Stimulated activated naive B cell treated with anti-CD40 and anti-IgM and Interleukin-4, amounts not matched to agents 10 μg/mL and 1 μg/mL and 100 μg/mL, for 72 hours (primary cell): ENCODE data around the gene ADGRL4.
"Not testable (repeated sequence)": the region's sequence is repeated elsewhere in the genome, so short reads cannot be mapped to it uniquely, and the experiment has no call there.

Experiments used
- ATAC-seq, 2 donors: fragments of 150-1000 bp; cut with Tn5 transposase; replicated peaks; 2 replicates each; pipeline ENCODE4 v1.10.0; 2021; ENCODE audit warnings: moderate library complexity in 1 of 2
- DNase-seq: peaks from one replicate; pipeline ENCODE4 v3.0.0; 2021
- H3K27ac Mint-ChIP-seq: one replicate; pipeline ENCODE4 v1.8.0; 2022; ENCODE audit warnings: mild to moderate bottlenecking, mixed read lengths
- H3K27me3 Mint-ChIP-seq, 2 donors: one replicate each; pipeline ENCODE4 v1.8.0; 2022; ENCODE audit warnings: mixed read lengths in 2 of 2
- H3K36me3 Mint-ChIP-seq, 2 donors: one replicate each; pipeline ENCODE4 v1.8.0; 2022; ENCODE audit warnings: mixed read lengths in 2 of 2, mild to moderate bottlenecking in 1 of 2
- H3K4me1 Mint-ChIP-seq, 2 donors: one replicate each; pipeline ENCODE4 v1.8.0; 2022; ENCODE audit warnings: mixed read lengths in 2 of 2, mild to moderate bottlenecking in 1 of 2
- H3K4me3 Mint-ChIP-seq, 2 donors: one replicate each; pipeline ENCODE4 v1.8.0; 2022; ENCODE audit warnings: mild to moderate bottlenecking in 2 of 2, mixed read lengths in 2 of 2, moderate library complexity in 1 of 2
- H3K9me3 Mint-ChIP-seq, 2 donors: one replicate each; pipeline ENCODE4 v1.8.0; 2022; ENCODE audit warnings: mixed read lengths in 2 of 2, mild to moderate bottlenecking in 1 of 2

ADGRL4 gene

DNA sequence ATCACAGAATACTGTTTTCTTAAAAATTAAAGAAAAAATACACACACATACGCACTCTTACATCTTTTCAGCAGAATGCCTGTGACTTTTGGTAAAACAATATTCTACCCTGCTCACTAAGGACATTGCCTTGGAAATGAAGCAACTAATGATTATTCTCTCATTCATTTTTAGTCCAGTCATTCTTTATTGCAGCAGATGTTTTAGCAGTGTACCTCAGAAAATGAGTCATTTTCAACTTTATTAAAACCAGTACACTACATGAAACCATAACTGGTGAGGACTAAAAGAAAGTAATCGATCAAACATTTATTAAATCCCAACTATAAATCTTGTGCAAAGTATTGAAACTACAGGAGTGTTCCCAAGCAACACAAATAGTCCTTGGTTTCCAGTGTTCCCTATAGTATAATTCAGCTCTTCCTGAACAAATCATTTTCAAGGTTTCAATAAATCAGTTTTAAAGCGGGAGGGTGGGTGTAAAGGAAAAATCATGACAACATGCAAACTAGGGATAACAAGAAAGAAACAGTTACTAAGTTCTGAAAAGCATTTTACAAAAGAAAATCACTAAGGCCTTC lies 114.2 kb downstream of the ADGRL4 start:
- DNase-seq (no peak), ATAC-seq (no peak)
- Mint-ChIP-seq H3K4me3 (no peak overlapping the region), H3K27ac (no peak overlapping the region), H3K36me3 (no peaks in the 10 kb centered on the region), H3K4me1 (no peaks in the 10 kb centered on the region), H3K27me3 (no peaks in the 10 kb centered on the region), H3K9me3 (no peaks in the 10 kb centered on the region)

GRCh38 chr1:78887458-78887857 lies 119.1 kb downstream of the ADGRL4 start:
- DNase-seq = no peak
- H3K27ac Mint-ChIP-seq = no peak overlapping the region
- H3K9me3 Mint-ChIP-seq = peaks cover 0 to 2% of the 10 kb centered on the region in 2 donors
- H3K4me3 Mint-ChIP-seq = no peak overlapping the region
- no peaks in the 10 kb centered on the region for H3K27me3 Mint-ChIP-seq
- H3K4me1 Mint-ChIP-seq = no peaks in the 10 kb centered on the region
- no peaks in the 10 kb centered on the region for H3K36me3 Mint-ChIP-seq
- no peak for ATAC-seq

DNA sequence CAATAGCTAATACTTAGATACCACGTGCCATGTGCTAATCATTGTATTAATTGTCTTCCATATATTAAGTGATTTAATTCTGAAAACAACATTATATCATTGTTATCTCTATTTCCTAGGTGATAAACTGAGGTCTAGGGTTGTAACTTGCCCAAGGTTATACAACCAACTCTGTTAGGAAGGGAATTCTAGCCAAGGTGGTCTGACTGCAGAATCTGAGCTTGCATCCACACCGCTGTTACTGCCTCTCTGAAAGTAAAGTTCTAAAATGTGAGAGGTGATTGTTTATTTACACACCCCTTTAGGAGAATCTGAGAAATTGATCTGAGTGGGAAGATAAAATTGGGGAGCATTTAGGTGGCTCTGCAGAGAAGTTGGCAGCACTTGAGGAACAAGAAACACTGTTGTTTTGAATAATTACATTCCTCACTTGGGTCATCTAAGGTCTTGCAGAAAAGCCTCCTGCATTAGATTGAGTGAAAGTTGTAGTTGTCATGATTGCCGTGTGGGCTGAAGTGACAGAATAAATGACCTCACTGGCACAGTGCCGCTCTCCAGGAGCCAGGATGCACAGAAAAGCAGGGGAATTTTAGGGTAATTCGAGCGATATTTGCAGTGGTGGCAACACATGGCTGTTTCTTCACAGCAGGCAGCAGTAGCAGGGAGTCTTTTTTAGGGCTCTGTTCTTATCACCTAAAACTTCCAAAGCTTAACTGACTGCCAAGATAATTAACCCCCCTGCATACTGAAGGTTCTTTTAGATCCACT lies 121.7 kb downstream of the ADGRL4 start:
- H3K27me3 Mint-ChIP-seq = no peaks in the 10 kb centered on the region
- H3K4me1 Mint-ChIP-seq = no peaks in the 10 kb centered on the region
- H3K4me3 Mint-ChIP-seq = no peak overlapping the region
- ATAC-seq (peak in 1 of 2 donors; percentile 22), DNase-seq (no peak)
- H3K27ac Mint-ChIP-seq = no peak overlapping the region
- H3K9me3 Mint-ChIP-seq = peaks cover 0 to 2% of the 10 kb centered on the region in 2 donors
- no peaks in the 10 kb centered on the region for H3K36me3 Mint-ChIP-seq

- H3K36me3 Mint-ChIP-seq = no peaks in the 10 kb centered on the region
- no peak for DNase-seq
- H3K27me3 Mint-ChIP-seq = no peaks in the 10 kb centered on the region
- H3K4me3 Mint-ChIP-seq = no peak overlapping the region
- H3K9me3 Mint-ChIP-seq = no peaks in the 10 kb centered on the region
- no peak for ATAC-seq
- H3K4me1 Mint-ChIP-seq = no peaks in the 10 kb centered on the region
- H3K27ac Mint-ChIP-seq = no peak overlapping the region
Measured at GRCh38 chr1:78880223-78880622, 126.3 kb downstream of the ADGRL4 start.

GRCh38 chr1:78875986-78876385 lies 130.5 kb downstream of the ADGRL4 start:
- not testable (repeated sequence) for ATAC-seq, H3K27ac Mint-ChIP-seq, H3K4me1 Mint-ChIP-seq

DNA sequence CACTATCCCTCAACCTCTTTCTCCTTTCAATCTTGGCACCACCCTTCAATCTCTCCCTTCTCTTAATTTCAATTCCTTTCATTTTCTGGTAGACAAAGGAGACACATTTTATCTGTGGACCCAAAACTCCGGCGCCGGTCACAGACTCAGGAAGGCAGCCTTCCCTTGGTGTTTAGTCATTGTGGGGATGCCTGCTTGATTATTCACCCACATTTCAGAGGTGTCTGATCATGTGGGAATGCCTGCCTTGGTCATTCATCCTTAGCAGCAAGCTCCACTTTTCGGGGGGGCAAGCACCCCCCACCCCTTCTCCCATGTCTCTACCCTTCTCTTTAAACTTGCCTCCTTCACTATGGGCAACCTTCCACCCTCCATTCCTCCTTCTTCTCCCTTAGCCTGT lies 133.7 kb downstream of the ADGRL4 start:
- H3K4me3 Mint-ChIP-seq, ATAC-seq, H3K4me1 Mint-ChIP-seq, H3K27ac Mint-ChIP-seq, H3K9me3 Mint-ChIP-seq, H3K36me3 Mint-ChIP-seq, H3K27me3 Mint-ChIP-seq, DNase-seq: not testable (repeated sequence)

More at GRCh38 chr1:78875986-78876385, 130.5 kb downstream of the ADGRL4 start:
- DNase-seq, H3K36me3 Mint-ChIP-seq, H3K9me3 Mint-ChIP-seq, H3K4me3 Mint-ChIP-seq, H3K27me3 Mint-ChIP-seq: not testable (repeated sequence)

DNA sequence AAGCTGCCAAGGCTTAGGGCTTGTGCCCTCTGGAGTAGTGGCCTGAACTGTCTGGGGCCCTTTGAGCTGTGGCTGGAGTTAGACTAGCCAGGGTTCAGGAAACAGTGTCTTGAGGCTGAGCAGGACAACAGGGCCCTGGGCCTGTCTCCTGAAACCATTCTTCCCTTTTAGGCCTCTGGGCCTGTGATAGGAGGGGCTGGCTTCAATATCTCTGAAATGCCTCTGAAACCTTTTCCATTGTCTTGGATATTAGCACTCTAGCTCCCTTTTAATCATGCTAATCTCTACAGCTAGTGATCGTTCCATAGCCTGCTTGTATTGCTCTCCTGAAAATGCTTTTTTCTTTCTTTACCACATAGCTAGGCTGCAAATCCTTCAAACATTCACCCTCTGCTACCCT lies 135.3 kb downstream of the ADGRL4 start:
- Mint-ChIP-seq H3K4me3 (no peak overlapping the region), H3K36me3 (no peaks in the 10 kb centered on the region), H3K4me1 (no peaks in the 10 kb centered on the region), H3K27me3 (no peaks in the 10 kb centered on the region), H3K27ac (no peak overlapping the region), H3K9me3 (peaks cover 0 to 6% of the 10 kb centered on the region in 2 donors)
- DNase-seq = no peak
- no peak for ATAC-seq

GRCh38 chr1:78869136-78869535 lies 137.4 kb downstream of the ADGRL4 start:
- peaks cover 0 to 6% of the 10 kb centered on the region in 2 donors for H3K9me3 Mint-ChIP-seq
- no peaks in the 10 kb centered on the region for H3K36me3 Mint-ChIP-seq
- ATAC-seq = no peak
- H3K27me3 Mint-ChIP-seq = no peaks in the 10 kb centered on the region
- no peak for DNase-seq
- H3K4me1 Mint-ChIP-seq = no peaks in the 10 kb centered on the region
- H3K4me3 Mint-ChIP-seq = no peak overlapping the region
- H3K27ac Mint-ChIP-seq = no peak overlapping the region

GRCh38 chr1:78864175-78864574 lies 142.4 kb downstream of the ADGRL4 start:
- Mint-ChIP-seq H3K27me3 (no peaks in the 10 kb centered on the region), H3K9me3 (no peaks in the 10 kb centered on the region)
- DNase-seq = no peak

GRCh38 chr1:78856096-78856495 lies 150.4 kb downstream of the ADGRL4 start:
- DNase-seq (no peak), ATAC-seq (no peak)
- Mint-ChIP-seq H3K9me3 (peaks cover 0 to 4% of the 10 kb centered on the region in 2 donors), H3K4me3 (no peak overlapping the region), H3K27ac (no peak overlapping the region), H3K36me3 (no peaks in the 10 kb centered on the region), H3K4me1 (no peaks in the 10 kb centered on the region), H3K27me3 (no peaks in the 10 kb centered on the region)

More at GRCh38 chr1:78864175-78864574, 142.4 kb downstream of the ADGRL4 start:
- Mint-ChIP-seq H3K27ac (no peak overlapping the region), H3K36me3 (no peaks in the 10 kb centered on the region), H3K4me3 (no peak overlapping the region), H3K4me1 (no peaks in the 10 kb centered on the region)
- no peak for ATAC-seq

DNA sequence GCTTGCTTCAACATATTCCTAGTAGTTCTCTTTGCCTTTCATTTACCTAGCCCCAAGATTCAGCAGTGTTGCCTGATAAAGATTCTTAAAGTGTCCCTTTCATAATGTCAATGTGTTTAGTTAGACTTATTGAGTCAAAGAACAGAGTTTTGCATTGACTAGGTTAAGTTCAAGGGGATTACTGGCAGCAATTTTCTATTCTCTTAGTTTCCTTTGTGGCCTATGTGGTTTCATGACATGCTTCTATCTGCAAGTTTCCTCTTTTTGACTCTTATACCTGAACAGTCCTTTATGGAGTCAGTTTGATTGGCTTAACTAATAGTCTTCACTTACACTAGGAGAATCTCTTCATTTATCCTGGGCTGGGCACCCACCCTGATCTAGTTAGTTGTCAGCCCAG lies 151.3 kb downstream of the ADGRL4 start:
- Mint-ChIP-seq H3K4me3 (no peak overlapping the region), H3K9me3 (peaks cover 0 to 4% of the 10 kb centered on the region in 2 donors), H3K27ac (no peak overlapping the region), H3K4me1 (no peaks in the 10 kb centered on the region), H3K36me3 (no peaks in the 10 kb centered on the region), H3K27me3 (no peaks in the 10 kb centered on the region)
- ATAC-seq = peak; percentile 42 to 72
- no peak for DNase-seq

- no peak overlapping the region for H3K27ac Mint-ChIP-seq
Measured at GRCh38 chr1:78854556-78854955, 152.0 kb downstream of the ADGRL4 start.

DNA sequence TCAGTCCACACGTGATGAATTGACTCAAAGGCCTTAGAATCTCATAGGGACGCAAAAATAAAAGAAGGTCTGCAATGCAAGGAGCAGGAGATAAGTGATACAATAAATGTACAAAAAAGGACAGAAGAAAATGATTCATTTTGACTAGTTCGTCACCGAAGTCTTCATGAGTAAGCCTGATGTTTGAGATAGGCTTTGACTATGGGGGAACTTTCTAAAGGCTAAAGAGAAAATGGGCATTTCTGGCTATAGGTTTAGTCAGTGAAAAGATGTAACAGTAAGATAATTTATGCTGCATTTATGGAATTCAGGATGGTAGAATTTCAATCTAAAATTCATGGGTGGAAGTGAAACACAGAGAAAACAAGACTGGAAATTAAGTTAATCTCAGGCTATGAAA lies 163.0 kb downstream of the ADGRL4 start:
- no peak for ATAC-seq
- Mint-ChIP-seq H3K4me1 (no peaks in the 10 kb centered on the region), H3K4me3 (no peak overlapping the region), H3K9me3 (no peaks in the 10 kb centered on the region), H3K27me3 (no peaks in the 10 kb centered on the region), H3K36me3 (no peaks in the 10 kb centered on the region), H3K27ac (no peak overlapping the region)
- DNase-seq = no peak

More at GRCh38 chr1:78854556-78854955, 152.0 kb downstream of the ADGRL4 start:
- no peaks in the 10 kb centered on the region for H3K36me3 Mint-ChIP-seq
- DNase-seq (no peak), ATAC-seq (no peak)
- H3K4me1 Mint-ChIP-seq = no peaks in the 10 kb centered on the region
- H3K4me3 Mint-ChIP-seq = no peak overlapping the region
- peaks cover 0 to 4% of the 10 kb centered on the region in 2 donors for H3K9me3 Mint-ChIP-seq
- no peaks in the 10 kb centered on the region for H3K27me3 Mint-ChIP-seq

GRCh38 chr1:78843111-78843510 lies 163.4 kb downstream of the ADGRL4 start:
- ATAC-seq (no peak), DNase-seq (no peak)
- Mint-ChIP-seq H3K27me3 (no peaks in the 10 kb centered on the region), H3K9me3 (no peaks in the 10 kb centered on the region), H3K4me1 (no peaks in the 10 kb centered on the region), H3K4me3 (no peak overlapping the region), H3K27ac (no peak overlapping the region), H3K36me3 (no peaks in the 10 kb centered on the region)
